ENCODE measurements around the gene GNB4. TPM values are rescaled to one million over a fixed set of nuclear protein-coding genes. Genes with fewer than 3 reads are reported as not detected.
A peak's percentile ranks its signal among the peaks of the same experiment; 100 is the strongest.

The GNB4 gene
- total RNA-seq (2011; cell fraction: chromatin; rRNA removed; ENCODE audit: low replicate concordance) = 10.7 and 22.4 TPM in 2 replicates
- total RNA-seq (2011; cell fraction: nucleolus; rRNA removed) = 4.8 and 8.7 TPM in 2 replicates
- 16.1 and 23.0 TPM in 2 replicates for total RNA-seq (2011; cell fraction: nucleoplasm; rRNA removed)
- total RNA-seq (2014; rRNA removed) (18.3 and 20.0 TPM in 2 replicates), total RNA-seq (2014; rRNA removed; fragmentation: Illumina TruSeq; extraction: Trizol) (34.7 and 38.4 TPM in 2 replicates), total RNA-seq (2015; rRNA removed; fragmentation: Illumina TruSeq; extraction: Trizol) (24.8 and 26.2 TPM in 2 replicates), total RNA-seq (2021) (27.9 and 28.8 TPM in 2 replicates), polyA plus RNA-seq (2011; rRNA removed) (30.6 and 36.7 TPM in 2 replicates), polyA plus RNA-seq (2014; fragmentation: Illumina TruSeq; extraction: Trizol) (19.1 and 21.4 TPM in 2 replicates), polyA plus RNA-seq (2014; fragmentation: Nextera tagmentation; extraction: Ambion mirVana) (1 to 10 TPM; 6.8 to 7.2 TPM), polyA plus RNA-seq (2014; rRNA removed) (11.7 and 16.9 TPM in 2 replicates), polyA minus RNA-seq (2011; rRNA and poly(A)+ RNA removed) (94.2 and 96.0 TPM in 2 replicates), Bru-seq, nascent RNA (percentile 78 among the genes with signal in this experiment), BruChase-seq, experiment 1, labeled RNA remaining after a 2-hour chase (percentile 82 among the genes with signal in this experiment), BruChase-seq, experiment 2, labeled RNA remaining after a 6-hour chase (percentile 82 among the genes with signal in this experiment)
- 8.2 and 23.4 TPM in 2 replicates for polyA plus RNA-seq (2011; cell fraction: cytosol; rRNA removed)
- polyA plus RNA-seq (2011; cell fraction: nucleus; rRNA removed) = 4.4 and 8.0 TPM in 2 replicates
- 9.1 and 12.8 TPM in 2 replicates for polyA plus RNA-seq (2012)
- 26.3 and 32.2 TPM in 2 replicates for polyA minus RNA-seq (2011; cell fraction: cytosol; rRNA and poly(A)+ RNA removed)
- polyA minus RNA-seq (2011; cell fraction: nucleus; rRNA and poly(A)+ RNA removed) = 6.1 and 12.0 TPM in 2 replicates
- long read RNA-seq, experiment 1, full-length matches to known transcripts = 93 of 150 reads
- long read RNA-seq, experiment 1, partial matches to known transcripts = 14 of 150 reads
- long read RNA-seq, experiment 1, other reads (novel, unspliced or antisense) = 43 of 150 reads
- long read RNA-seq, experiment 2, full-length matches to known transcripts = 2 of 24 reads
- long read RNA-seq, experiment 2, partial matches to known transcripts = 3 of 24 reads
- long read RNA-seq, experiment 2, other reads (novel, unspliced or antisense) = 19 of 24 reads
- long read RNA-seq, experiment 3, full-length matches to known transcripts = 9 of 20 reads
- long read RNA-seq, experiment 3, partial matches to known transcripts = 5 of 20 reads
- long read RNA-seq, experiment 3, other reads (novel, unspliced or antisense) = 6 of 20 reads

- peak within 1 kb of the TSS; percentile 76 for H3K27ac ChIP-seq (ENCODE audit: extremely low read depth, low read depth, low read length)
- DNase-seq (ENCODE audit: extremely low read depth in 1 of 4, low spot score in 3 of 4) (peak; percentile 82 to 89 (median 86)), ATAC-seq (peak; percentile 94), FAIRE-seq (peak; percentile 37)
- peak within 1 kb of the TSS; percentile 77 for H3K4me3 ChIP-seq
- H3K36me3 ChIP-seq (ENCODE audit: control insufficient read depth, insufficient read depth, low read length) = peaks cover 3% of the 10 kb centered on the region; the same call in 2 of the 3 replicates
- BruUV-seq (replicated peaks) = no TSS peak
- H3K9ac ChIP-seq (ENCODE audit: insufficient read depth in 1 of 2, low read depth in 2 of 2, low read length in 2 of 2) = peak within 1 kb of the TSS; percentile 75 to 96
- no peaks in the 10 kb centered on the region; the same call in 1 of the 2 replicates for H4K20me1 ChIP-seq (replicated peaks; ENCODE audit: control insufficient read depth, insufficient read depth, low read length)
- ChIA-PET POLR2A (interaction anchor here (1.9 to 2.9 kb wide), 2 partner anchors 10 to 21 kb away, joined by 8 to 14 read pairs; no protein-coding TSS in a partner anchor), CTCF (ENCODE audit: low intra/inter-chr PET ratio) (no interaction called here)
- WGBS (ENCODE audit: insufficient coverage, low coverage, missing lambda C conversion rate) = 6% methylated on average over 57 of the region's 90 CpGs
- H3K27me3 ChIP-seq (ENCODE audit: control insufficient read depth in 2 of 2, insufficient read depth in 2 of 2, low read length in 2 of 2) = peaks cover 4 to 16% of the 10 kb centered on the region in 2 experiments; a peak in 2 of 5 replicates
- peak within 1 kb of the TSS; percentile 90 for H2AFZ ChIP-seq (ENCODE audit: low read depth, low read length)
- intact Hi-C loops (cut with micrococcal nuclease) (loop anchor here (2.0 kb wide), 1 partner anchor 111 kb away; the partner anchor contains the start of gene ACTL6A), in situ Hi-C loops (cut with MboI) (no loop called here)
- peak within 1 kb of the TSS; percentile 92 for H3K4me2 ChIP-seq (ENCODE audit: insufficient read depth, low read length)
- H3K9me1 ChIP-seq (ENCODE audit: control insufficient read depth, insufficient read depth, low read length) = no peaks in the 10 kb centered on the region
- H3K79me2 ChIP-seq (ENCODE audit: control insufficient read depth, insufficient read depth, low read length) = peaks cover 44% of the 10 kb centered on the region
- H3K4me1 ChIP-seq (replicated peaks in 1 of 2; ENCODE audit: control insufficient read depth in 2 of 2, insufficient read depth in 2 of 2, low read length in 2 of 2) = peaks cover 11 to 21% of the 10 kb centered on the region in 2 experiments; a peak in 4 of 5 replicates
- H3K9me3 ChIP-seq (replicated peaks; ENCODE audit: control insufficient read depth, insufficient read depth, low read depth, low read length) = no peaks in the 10 kb centered on the region
- peak; percentile 90 for TF ChIP-seq MAX (CRISPR knock-in tag; IDR thresholded peaks at IDR 0.05)
- 0 out of 4 replicates have a peak, but pooled peaks of 1 of the 2 experiments have one; percentile 26 for TF ChIP-seq FOXA3 (CRISPR knock-in tag; conservative IDR thresholded peaks at IDR 0.05 in 1 of 2, IDR thresholded peaks at IDR 0.05 in 1 of 2)
- peak; percentile 63 for TF ChIP-seq VEZF1 (CRISPR knock-in tag; IDR thresholded peaks at IDR 0.05)
- TF ChIP-seq, protein P1, sequence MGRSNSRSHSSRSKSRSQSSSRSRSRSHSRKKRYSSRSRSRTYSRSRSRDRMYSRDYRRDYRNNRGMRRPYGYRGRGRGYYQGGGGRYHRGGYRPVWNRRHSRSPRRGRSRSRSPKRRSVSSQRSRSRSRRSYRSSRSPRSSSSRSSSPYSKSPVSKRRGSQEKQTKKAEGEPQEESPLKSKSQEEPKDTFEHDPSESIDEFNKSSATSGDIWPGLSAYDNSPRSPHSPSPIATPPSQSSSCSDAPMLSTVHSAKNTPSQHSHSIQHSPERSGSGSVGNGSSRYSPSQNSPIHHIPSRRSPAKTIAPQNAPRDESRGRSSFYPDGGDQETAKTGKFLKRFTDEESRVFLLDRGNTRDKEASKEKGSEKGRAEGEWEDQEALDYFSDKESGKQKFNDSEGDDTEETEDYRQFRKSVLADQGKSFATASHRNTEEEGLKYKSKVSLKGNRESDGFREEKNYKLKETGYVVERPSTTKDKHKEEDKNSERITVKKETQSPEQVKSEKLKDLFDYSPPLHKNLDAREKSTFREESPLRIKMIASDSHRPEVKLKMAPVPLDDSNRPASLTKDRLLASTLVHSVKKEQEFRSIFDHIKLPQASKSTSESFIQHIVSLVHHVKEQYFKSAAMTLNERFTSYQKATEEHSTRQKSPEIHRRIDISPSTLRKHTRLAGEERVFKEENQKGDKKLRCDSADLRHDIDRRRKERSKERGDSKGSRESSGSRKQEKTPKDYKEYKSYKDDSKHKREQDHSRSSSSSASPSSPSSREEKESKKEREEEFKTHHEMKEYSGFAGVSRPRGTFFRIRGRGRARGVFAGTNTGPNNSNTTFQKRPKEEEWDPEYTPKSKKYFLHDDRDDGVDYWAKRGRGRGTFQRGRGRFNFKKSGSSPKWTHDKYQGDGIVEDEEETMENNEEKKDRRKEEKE (IDR thresholded peaks at IDR 0.05; ENCODE audit: borderline replicate concordance in 1 of 2, control insufficient read depth in 1 of 2, low read depth in 2 of 2, low read length in 1 of 2) = peak in 1 of 2 experiments; percentile 44; a peak in 1 of 4 replicates
- TF ChIP-seq IRF2 (CRISPR knock-in tag; IDR thresholded peaks at IDR 0.05) = peak; percentile 88; the same call in 1 of the 2 replicates
- TF ChIP-seq, protein P2, sequence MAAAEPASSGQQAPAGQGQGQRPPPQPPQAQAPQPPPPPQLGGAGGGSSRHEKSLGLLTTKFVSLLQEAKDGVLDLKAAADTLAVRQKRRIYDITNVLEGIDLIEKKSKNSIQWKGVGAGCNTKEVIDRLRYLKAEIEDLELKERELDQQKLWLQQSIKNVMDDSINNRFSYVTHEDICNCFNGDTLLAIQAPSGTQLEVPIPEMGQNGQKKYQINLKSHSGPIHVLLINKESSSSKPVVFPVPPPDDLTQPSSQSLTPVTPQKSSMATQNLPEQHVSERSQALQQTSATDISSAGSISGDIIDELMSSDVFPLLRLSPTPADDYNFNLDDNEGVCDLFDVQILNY (CRISPR knock-in tag; IDR thresholded peaks at IDR 0.05) = peak; percentile 78; the same call in 1 of the 2 replicates
These were observed at the start of gene GNB4 for GRCh38 chr3:179451265-179452175. Gene GNB4, minus strand, starts transcription at chr3:179451470. Its CDS starts 25,270 bp downstream, at chr3:179426200.

Measured in K562 (cell line).